ENCODE measurements around the gene UNK.

The UNK gene, protein sequence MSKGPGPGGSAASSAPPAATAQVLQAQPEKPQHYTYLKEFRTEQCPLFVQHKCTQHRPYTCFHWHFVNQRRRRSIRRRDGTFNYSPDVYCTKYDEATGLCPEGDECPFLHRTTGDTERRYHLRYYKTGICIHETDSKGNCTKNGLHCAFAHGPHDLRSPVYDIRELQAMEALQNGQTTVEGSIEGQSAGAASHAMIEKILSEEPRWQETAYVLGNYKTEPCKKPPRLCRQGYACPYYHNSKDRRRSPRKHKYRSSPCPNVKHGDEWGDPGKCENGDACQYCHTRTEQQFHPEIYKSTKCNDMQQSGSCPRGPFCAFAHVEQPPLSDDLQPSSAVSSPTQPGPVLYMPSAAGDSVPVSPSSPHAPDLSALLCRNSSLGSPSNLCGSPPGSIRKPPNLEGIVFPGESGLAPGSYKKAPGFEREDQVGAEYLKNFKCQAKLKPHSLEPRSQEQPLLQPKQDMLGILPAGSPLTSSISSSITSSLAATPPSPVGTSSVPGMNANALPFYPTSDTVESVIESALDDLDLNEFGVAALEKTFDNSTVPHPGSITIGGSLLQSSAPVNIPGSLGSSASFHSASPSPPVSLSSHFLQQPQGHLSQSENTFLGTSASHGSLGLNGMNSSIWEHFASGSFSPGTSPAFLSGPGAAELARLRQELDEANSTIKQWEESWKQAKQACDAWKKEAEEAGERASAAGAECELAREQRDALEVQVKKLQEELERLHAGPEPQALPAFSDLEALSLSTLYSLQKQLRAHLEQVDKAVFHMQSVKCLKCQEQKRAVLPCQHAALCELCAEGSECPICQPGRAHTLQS

DNA sequence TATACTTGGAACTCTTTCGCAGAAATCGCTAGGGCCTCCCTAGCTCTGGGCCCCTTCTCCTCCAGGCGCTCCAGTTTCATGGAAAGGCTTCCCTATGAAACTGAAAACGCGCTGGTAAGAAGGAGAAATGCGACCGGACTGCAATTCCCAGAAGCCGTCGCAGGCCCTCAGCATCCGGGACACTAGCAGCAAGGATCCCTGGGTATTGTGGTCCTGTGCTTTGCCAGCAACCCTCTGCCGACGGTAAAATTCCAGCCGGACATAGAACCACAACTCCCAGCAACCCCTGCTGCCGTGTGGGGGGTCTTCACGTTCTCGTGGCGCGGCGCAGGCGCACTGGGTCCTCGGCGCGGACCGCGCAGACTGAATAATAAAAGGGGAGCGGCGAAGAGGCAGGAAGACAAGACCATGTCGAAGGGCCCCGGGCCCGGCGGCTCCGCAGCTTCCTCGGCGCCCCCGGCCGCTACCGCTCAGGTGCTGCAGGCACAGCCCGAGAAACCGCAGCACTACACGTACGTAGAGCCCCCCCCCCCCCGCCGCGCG lies at the start of gene UNK:
Gene UNK, plus strand, starts transcription at position 334 of the 543 bp plus-strand sequence. Its CDS starts 75 bp downstream, at position 409.
- DNase-seq (ENCODE audit: low spot score), result peak; percentile 99

DNA sequence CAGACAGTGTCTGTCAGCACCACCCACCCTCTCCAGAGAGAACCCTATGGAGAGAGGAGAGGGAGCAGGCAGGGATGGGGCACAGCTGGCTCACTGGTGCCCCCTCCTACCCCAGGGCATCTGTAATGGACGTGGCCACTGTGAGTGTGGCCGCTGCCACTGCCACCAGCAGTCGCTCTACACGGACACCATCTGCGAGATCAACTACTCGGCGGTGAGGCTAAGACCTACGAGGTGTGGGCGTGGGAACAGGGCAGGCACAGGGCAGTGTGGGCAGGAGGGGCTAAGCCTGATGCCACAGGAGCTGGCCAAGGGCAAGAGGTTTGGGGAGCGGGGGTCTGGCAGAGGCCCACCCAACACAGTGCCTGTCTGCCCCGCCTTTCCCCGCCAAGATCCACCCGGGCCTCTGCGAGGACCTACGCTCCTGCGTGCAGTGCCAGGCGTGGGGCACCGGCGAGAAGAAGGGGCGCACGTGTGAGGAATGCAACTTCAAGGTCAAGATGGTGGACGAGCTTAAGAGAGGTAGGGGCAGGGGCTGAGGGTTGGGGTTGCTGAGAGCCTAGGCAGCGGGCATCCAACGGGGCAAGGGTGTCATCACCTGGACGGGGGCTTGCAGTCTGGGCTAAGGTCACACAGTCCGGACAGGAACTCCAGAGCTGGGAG lies 48.3 kb upstream of the UNK start:
- DNase-seq (ENCODE audit: low spot score), result no peak

DNA sequence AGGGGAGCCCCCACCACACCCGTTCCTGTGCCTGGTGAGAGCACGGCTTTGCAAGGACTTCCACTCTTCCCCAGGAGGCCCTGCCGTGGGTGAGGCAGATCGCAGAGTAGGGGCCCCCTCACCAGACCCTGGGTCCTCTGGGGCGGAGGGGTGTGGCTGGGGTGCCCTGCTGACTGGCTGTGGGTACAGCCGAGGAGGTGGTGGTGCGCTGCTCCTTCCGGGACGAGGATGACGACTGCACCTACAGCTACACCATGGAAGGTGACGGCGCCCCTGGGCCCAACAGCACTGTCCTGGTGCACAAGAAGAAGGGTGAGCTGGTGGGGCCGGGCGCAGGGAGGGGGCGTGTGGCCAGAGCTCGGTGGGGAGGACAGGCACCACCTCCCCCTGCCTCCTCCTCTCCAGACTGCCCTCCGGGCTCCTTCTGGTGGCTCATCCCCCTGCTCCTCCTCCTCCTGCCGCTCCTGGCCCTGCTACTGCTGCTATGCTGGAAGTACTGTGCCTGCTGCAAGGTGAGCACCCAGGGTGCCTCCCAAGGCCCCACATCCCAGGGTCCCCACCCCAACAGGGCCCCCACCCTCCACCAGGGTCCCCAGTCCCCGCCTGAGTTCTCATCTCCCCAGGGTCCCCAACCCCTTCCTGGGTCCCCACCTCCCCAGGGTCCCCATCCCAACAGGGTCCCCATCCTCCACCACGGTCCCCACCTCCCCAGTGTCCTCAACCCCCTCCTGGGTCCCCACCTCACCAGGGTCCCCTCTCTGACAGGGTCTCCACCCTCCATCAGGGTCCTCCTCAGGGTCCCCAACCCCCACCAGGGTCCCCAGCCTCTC lies 47.3 kb upstream of the UNK start:
- no peak for DNase-seq (ENCODE audit: low spot score)

DNA sequence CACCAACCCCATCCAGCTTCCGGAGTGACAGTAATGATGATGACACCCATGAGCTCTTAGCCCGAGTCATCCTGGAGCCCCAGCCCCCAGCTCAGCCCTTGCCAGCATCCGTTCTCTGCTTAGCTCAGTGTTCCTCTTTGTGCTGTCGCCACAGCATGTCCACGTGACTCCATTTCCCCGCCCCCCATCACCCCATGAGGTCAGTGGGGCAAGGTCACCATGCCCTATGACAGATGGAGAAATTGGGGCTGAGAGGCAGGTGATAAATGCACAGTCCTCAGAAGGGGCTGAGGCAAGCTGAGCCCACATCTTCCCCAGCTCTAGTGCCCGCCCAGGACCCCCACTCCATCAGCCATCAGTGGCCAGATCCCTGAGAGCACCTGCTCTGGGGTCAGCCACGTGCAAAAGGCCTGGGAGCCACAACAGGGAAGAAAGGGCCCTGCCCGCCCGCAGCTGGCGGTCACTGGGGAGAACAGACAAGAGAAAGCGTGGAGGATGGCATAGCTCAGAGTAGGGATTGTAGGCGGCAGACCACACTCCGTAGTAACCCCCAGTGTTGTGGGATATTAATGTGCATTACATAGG lies 46.3 kb upstream of the UNK start:
- peak; percentile 56 for DNase-seq (ENCODE audit: low spot score)

DNA sequence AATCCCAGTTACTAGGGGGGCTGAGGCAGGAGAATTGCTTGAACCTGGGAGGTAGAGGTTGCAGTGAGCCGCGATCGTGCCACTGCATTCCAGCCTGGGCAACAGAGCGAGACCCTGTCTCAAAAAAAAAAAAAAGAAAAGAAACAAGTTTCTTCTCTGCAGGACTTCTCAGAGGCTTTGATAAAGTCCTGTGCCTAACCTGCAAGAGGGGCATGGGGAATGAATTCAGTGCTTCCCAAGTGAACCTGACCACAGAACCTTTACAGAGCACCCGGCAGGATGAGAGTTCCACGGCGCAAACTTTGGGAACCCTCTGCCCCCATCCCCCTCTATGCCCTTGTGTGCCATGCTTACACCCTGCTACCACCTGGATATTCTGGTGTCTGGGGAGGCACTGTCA lies 45.4 kb upstream of the UNK start:
- no peak for DNase-seq (ENCODE audit: low spot score)

DNA sequence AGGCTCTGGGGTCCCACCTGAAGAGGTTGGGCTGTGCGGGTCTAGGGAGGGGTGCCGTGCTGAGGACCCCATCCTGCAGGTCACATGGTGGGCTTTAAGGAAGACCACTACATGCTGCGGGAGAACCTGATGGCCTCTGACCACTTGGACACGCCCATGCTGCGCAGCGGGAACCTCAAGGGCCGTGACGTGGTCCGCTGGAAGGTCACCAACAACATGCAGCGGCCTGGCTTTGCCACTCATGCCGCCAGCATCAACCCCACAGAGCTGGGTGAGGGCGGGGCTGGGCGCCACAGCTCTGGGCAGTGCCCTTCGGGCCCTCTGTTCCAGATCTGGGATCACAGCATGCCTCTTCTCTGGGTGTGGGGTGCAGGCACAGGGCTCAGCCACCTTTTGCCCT lies 44.8 kb upstream of the UNK start:
- DNase-seq (ENCODE audit: low spot score), result no peak

DNA sequence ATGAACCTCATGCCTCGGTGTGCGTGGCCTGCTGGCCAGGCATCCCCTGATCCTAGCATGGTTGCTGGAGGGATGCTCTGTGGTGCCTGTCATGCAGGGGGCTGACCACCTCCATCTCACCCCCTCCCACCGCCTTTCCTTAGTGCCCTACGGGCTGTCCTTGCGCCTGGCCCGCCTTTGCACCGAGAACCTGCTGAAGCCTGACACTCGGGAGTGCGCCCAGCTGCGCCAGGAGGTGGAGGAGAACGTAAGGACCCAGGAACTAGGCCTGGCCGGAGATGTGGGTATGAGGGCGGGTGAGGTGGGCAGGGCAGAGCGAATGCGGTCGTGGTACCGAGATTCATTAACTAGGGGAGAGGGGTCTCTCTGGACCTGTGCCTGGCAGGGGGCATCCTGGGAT lies 44.4 kb upstream of the UNK start:
- DNase-seq (ENCODE audit: low spot score), result no peak

DNA sequence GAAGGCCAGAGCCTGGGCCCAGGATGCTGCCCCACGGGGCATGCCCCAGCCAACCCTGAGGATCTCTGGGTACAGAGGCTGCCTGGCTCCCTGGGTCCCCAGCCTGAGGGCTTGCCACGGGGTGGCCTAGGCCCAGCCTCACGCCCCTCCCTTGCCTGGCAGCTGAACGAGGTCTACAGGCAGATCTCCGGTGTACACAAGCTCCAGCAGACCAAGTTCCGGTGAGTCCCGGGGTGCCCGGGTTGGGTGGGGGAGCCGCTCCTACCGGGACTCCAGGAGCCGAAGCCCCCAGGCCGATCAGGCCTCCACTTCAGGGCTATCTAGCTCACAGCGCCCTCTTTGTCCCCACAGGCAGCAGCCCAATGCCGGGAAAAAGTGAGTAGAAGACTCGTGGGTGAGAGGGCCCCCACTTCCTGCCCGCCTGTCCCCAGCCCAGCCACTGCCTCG lies 44.0 kb upstream of the UNK start:
- DNase-seq (ENCODE audit: low spot score), result no peak

DNA sequence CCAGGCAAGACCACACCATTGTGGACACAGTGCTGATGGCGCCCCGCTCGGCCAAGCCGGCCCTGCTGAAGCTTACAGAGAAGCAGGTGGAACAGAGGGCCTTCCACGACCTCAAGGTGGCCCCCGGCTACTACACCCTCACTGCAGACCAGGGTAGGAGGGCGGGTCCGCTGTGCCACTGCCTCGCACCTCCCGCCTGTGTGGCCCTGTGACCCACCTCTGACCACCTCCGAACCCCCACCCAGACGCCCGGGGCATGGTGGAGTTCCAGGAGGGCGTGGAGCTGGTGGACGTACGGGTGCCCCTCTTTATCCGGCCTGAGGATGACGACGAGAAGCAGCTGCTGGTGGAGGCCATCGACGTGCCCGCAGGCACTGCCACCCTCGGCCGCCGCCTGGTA lies 42.3 kb upstream of the UNK start:
- DNase-seq (ENCODE audit: low spot score), result no peak

DNA sequence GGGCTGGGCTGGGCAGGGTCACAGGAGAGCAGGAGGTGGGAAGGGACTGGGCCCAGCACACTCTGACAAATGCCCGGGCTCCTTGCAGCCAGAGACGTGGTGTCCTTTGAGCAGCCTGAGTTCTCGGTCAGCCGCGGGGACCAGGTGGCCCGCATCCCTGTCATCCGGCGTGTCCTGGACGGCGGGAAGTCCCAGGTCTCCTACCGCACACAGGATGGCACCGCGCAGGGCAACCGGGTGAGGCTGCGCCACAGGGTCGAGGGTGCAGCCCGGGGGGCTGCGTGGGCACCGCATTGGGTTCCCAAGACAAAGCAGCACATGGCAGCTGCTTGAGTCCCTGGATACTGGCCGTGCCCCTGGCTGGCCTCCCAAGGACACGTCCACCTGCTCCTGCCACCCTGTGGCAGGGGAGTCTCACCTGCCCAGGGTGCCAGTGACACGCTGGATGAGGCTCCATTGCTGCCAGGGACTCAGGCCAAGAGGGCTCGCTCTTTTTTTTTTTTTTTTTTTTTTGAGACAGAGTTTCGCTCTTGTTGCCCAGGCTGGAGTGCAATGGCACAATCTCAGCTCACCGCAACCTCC lies 40.9 kb upstream of the UNK start:
- no peak for DNase-seq (ENCODE audit: low spot score)

DNA sequence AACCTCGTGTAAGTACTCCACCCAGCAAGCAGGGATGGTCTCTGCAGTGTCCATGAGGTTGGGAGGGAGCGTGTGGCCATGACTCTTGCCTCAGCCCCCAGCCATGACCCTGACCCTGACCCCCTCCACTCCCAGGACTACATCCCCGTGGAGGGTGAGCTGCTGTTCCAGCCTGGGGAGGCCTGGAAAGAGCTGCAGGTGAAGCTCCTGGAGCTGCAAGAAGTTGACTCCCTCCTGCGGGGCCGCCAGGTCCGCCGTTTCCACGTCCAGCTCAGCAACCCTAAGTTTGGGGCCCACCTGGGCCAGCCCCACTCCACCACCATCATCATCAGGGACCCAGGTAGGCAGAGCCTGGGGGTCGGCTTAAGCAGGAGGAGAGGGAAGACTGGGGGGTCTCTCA lies 35.9 kb upstream of the UNK start:
- no peak for DNase-seq (ENCODE audit: low spot score)

DNA sequence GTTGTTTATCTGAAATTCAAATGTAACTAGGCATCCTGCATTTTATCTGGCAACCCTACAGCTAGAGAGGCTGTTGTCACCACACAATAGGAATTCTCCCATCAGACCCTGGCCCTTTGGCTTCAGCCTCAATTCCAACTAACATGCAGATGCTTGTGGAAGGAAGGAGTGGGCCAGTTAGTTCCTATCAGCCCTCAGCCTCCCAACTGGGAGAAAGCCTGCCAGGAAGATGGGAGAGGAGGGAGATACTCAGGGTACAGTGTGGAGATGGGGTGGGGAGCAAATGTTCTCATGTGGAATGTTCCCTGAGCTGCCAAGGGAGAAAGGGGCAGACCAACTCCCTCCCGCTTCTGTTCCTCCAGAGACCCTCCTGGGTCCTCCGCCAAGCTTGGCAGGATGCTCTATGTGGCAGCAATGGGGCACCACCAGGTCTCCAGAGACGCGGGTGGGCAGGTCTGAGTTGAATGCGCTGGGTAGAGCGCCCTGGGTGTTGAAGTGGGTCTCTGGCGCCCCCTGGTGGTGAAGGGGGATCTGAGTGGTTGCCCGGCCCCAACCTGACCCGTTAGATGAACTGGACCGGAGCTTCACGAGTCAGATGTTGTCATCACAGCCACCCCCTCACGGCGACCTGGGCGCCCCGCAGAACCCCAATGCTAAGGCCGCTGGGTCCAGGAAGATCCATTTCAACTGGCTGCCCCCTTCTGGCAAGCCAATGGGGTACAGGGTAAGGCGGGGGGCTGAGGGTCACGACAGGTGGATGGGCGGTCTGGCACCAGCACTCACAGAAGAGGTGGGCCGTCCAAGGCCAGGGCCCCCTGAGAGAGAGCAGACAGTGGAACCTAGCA lies 34.8 kb upstream of the UNK start:
- DNase-seq (ENCODE audit: low spot score), result peak; percentile 87

DNA sequence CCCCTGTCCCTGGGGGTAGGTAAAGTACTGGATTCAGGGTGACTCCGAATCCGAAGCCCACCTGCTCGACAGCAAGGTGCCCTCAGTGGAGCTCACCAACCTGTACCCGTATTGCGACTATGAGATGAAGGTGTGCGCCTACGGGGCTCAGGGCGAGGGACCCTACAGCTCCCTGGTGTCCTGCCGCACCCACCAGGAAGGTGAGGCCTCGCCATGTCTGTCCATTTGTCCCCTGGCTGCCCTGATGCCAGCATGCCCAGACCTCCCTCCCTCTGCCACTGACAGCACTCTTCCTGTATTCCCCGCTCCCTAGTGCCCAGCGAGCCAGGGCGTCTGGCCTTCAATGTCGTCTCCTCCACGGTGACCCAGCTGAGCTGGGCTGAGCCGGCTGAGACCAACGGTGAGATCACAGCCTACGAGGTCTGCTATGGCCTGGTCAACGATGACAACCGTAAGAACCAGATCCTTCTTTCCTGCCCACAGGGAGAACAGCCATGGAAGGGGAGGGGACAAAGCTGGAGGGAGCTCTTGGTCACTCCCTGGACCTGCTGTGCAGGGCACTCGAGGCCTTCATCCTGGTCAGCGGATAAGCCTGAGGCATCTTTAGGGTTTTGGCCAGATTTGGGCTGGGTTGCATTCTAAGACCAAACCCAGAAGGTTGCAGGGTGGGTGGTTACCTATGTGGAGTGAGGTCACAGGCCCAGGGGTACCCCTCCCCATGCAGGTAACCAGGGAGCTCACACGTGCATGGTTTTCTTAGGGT lies 33.8 kb upstream of the UNK start:
- no peak for DNase-seq (ENCODE audit: low spot score)

DNA sequence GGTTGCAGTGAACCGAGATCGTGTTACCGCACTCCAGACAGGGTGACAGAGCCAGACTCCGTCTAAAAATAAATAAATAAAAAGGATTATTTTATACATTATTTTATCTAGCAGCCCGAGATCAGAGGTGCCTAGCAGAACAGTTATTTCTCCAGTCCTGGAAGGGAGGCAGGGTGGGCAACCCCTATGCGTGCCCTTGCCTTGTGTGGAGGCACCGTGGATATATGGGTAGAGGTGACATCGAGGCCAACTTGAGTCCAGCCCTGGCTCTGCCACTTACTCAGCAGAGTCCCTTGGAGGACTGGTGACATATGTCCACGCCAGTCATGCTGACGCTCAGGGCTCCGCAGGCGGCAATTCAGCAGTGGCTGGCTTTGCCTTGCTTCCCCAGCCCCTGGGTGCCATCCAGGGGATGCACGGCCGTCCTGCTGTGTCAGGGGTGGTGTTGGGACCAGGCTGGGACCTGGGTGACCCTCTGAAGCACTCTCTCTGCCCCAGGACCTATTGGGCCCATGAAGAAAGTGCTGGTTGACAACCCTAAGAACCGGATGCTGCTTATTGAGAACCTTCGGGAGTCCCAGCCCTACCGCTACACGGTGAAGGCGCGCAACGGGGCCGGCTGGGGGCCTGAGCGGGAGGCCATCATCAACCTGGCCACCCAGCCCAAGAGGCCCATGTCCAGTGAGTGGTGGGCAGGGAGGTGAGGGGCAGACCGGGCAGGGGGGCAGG lies 32.8 kb upstream of the UNK start:
- DNase-seq (ENCODE audit: low spot score), result no peak

DNA sequence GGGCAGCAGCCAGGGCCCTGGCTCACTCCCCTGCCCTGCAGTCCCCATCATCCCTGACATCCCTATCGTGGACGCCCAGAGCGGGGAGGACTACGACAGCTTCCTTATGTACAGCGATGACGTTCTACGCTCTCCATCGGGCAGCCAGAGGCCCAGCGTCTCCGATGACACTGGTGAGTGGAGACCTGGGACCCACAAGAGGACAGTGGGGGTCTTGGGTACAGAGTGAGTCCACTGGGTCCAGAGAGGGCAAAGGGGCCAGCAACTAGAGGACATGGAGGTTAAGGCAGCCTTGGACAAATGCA lies 32.2 kb upstream of the UNK start:
- DNase-seq (ENCODE audit: low spot score), result no peak

DNA sequence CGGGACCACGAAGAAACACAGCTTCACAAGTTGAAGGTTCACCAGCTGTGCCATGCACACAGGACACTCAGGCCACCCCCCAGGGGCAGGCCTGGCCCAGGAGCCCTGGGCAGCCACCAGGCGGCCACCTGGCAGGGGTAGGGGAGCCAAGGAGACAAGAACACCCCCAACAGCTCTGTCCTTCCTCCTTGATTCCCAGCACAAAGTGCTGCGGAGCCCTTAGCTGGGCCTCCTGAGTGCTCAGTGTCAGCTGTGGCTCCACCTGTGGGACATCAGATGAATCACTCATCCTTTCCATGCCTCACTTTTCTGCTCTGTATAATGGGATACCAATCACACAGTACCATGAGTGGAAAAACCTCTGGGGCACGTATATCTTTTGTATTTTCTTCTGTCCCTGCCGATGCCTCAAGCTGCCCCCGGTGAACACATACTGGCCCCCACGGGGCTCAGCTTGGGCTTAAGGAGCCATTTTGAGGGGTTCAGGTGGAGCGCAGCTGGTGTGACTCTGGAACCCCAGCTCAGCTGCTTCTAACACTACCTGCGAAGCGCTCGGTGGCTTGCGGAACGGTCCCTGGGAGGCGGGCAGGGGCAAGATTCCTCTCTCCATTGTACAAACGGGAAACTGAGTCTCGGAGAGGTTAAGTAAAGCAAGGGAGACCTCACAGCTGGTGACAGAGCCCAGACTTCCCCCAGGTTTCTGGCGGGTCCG lies 31.6 kb upstream of the UNK start:
- DNase-seq (ENCODE audit: low spot score), result no peak

DNA sequence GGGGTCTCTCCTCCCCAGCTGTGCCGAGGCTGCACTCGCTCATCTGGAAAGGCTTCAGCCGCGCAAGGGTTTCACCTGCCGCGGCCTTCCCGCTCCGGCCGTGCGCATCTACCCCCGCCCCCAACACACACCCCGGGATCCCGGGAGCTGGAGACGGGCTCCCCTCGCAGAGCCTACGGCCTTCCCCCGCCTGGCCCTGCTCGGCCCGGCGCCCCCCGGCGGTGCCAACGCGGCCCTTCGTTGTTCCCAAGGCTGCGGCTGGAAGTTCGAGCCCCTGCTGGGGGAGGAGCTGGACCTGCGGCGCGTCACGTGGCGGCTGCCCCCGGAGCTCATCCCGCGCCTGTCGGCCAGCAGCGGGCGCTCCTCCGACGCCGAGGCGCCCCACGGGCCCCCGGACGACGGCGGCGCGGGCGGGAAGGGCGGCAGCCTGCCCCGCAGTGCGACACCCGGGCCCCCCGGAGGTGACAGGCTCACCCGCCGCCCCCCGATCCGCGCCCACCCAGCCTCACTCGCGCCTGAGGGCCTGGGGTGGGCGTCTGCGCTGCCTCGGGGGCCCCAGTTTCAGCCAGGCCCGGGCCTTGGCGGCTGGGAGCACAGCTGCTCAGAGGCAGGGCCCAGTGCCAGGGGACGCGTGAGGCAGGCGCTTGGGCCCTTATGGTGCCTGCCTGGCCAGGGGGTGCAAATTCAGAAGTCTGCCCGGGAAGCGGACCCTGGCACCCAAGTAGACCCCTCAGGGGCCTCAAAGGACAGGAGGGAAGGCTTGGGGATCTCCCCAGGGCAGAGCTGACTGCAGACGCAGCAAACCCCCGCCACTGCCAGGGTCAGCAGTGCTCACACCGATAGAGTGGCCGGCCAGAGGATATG lies 30.9 kb upstream of the UNK start:
- peak; percentile 84 for DNase-seq (ENCODE audit: low spot score)

Data from AG08395 (cell line).